ENCODE data around the gene DPF1.

Gene DPF1

GRCh38 chr19:38221421-38221820 lies 2.6 kb downstream of the DPF1 start:
- DNase-seq: no peak

- no peak for DNase-seq
Observed at GRCh38 chr19:38219221-38219620, 4.8 kb downstream of the DPF1 start.

GRCh38 chr19:38218204-38218603 lies 5.8 kb downstream of the DPF1 start:
- DNase-seq: no peak

GRCh38 chr19:38216785-38217641 lies 7.0 kb downstream of the DPF1 start:
- DNase-seq: no peak

- peak in 4 of 14 donors; percentile 16 to 35 (median 25) for DNase-seq
Observed at GRCh38 chr19:38213911-38214625, 10.0 kb downstream of the DPF1 start.

GRCh38 chr19:38213469-38213868 lies 10.6 kb downstream of the DPF1 start:
- no peak for DNase-seq

- no peak for DNase-seq
Observed at GRCh38 chr19:38211766-38212165, 12.3 kb downstream of the DPF1 start.

GRCh38 chr19:38211151-38211591 lies 12.9 kb downstream of the DPF1 start:
- peak in 1 of 14 donors; percentile 30 for DNase-seq

GRCh38 chr19:38210458-38210987 lies 13.5 kb downstream of the DPF1 start:
- DNase-seq: peak in 12 of 14 donors; percentile 6 to 68 (median 42)

- DNase-seq: peak in 13 of 14 donors; percentile 13 to 76 (median 54)
Observed at GRCh38 chr19:38209671-38210457, 14.2 kb downstream of the DPF1 start.

- DNase-seq: peak in 1 of 14 donors; percentile 53
Observed at GRCh38 chr19:38209152-38209551, 14.9 kb downstream of the DPF1 start.

GRCh38 chr19:38208571-38208970 lies 15.5 kb downstream of the DPF1 start:
- DNase-seq: no peak

- no peak for DNase-seq
Observed at GRCh38 chr19:38207543-38207942, 16.5 kb downstream of the DPF1 start.

GRCh38 chr19:38206928-38207327 lies 17.1 kb downstream of the DPF1 start:
- DNase-seq: no peak

- no peak for DNase-seq
Observed at GRCh38 chr19:38206006-38206745, 17.8 kb downstream of the DPF1 start.

- no peak for DNase-seq
Observed at GRCh38 chr19:38204728-38205127, 19.3 kb downstream of the DPF1 start.

- DNase-seq: no peak
Observed at GRCh38 chr19:38204096-38204495, 19.9 kb downstream of the DPF1 start.

GRCh38 chr19:38203197-38203596 lies 20.8 kb downstream of the DPF1 start:
- no peak for DNase-seq

- DNase-seq: no peak
Observed at GRCh38 chr19:38202504-38202903, 21.5 kb downstream of the DPF1 start.

- DNase-seq: no peak
Observed at GRCh38 chr19:38201731-38202130, 22.3 kb downstream of the DPF1 start.

GRCh38 chr19:38199340-38199739 lies 24.7 kb downstream of the DPF1 start:
- DNase-seq: no peak

All from C1 segment of cervical spinal cord (tissue), 14 donors.